Transverse colon (tissue), 4 donors: ENCODE measurements around the gene OR52J3.

ENCODE experiments used
- CTCF ChIP-seq, 5 experiments: fragments of 200-600 bp in 3 of 5; fragments of 450-650 bp in 2 of 5; sonication (generic) in 3 of 5; IDR thresholded peaks; 1 replicate in 2 of 5; 2 replicates in 3 of 5; pipeline ENCODE4 v1.5.1; 2016 to 2017; ENCODE audit warnings: antibody characterized with exemption in 5 of 5, inconsistent platforms in 3 of 5, mild to moderate bottlenecking in 2 of 5, moderate library complexity in 1 of 5
- EP300 ChIP-seq: sonication (generic); formaldehyde crosslinking; IDR thresholded peaks from one replicate; pipeline ENCODE4 v1.6.1; 2017; ENCODE audit warnings: antibody characterized with exemption, low read depth
- POLR2A ChIP-seq: fragments of 450-650 bp; IDR thresholded peaks from one replicate; pipeline ENCODE4 v1.6.1; 2016; ENCODE audit warnings: antibody characterized with exemption, mild to moderate bottlenecking, moderate library complexity
- POLR2AphosphoS5 ChIP-seq, 3 donors: sonication (generic); formaldehyde crosslinking; IDR thresholded peaks; one replicate each; pipeline ENCODE4 v1.6.1; 2016; ENCODE audit warnings: antibody characterized with exemption in 3 of 3

DNA sequence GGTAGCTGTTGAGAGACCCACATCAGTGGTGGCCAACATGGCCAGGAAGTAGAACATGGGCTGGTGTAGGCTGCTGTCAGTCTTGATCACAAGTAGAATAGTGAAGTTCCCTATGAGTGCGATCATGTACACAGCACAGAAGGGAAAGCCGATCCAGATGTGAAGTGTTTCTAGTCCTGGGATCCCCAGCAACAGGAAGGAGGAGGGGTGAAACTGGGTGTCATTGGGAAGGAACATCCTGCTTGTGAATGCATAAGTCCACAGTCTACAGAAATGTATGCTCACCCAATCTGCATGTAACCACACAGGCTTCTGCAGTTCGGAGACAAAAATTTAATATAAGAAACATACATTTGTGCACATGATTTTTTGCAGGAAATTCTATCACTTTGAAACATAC lies 13.1 kb downstream of the OR52J3 start, which contains the start of gene OR52E2:
- TF ChIP-seq CTCF (IDR thresholded peaks at IDR 0.05), result no peak
- no peak for TF ChIP-seq POLR2AphosphoS5 (IDR thresholded peaks at IDR 0.05)
- no peak for TF ChIP-seq POLR2A
- TF ChIP-seq EP300, result no peak
